C4-2B (cell line): Measurements from ENCODE around the gene VHLL.

Experiments used
- H3K27ac ChIP-seq: fragments of 450-650 bp; 2 replicates; pipeline ENCODE4 v1.5.1; 2017
- ZFX ChIP-seq: fragments of 450-650 bp; IDR thresholded peaks from 2 replicates; pipeline ENCODE4 v1.6.1; 2017
- TF ChIP-seq, protein P1 (sequence below): fragments of 450-650 bp; conservative IDR thresholded peaks from 2 replicates; pipeline ENCODE4 v1.5.1; 2017; ENCODE audit warnings: mild to moderate bottlenecking

VHLL gene

DNA sequence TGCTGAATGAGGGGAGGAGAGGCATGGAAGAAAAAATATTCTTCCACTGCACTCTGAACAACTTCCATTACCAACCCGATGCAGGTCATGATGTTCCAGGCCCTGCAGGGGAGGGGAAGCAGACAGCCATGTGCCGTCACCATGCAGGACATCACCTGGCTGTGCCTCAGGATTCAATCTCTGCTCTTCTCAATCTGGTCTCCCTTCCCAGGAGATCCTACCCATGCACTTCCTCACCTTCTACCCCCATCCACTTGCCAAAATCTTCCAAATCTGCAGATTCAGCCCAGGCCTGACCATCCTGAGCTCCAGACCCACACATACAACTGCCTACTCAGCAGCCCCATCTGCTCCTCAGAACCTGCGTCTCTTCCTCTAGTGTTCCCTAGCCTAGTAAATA lies 45.5 kb downstream of the VHLL start:
- TF ChIP-seq ZFX: no peak
- TF ChIP-seq, protein P1, sequence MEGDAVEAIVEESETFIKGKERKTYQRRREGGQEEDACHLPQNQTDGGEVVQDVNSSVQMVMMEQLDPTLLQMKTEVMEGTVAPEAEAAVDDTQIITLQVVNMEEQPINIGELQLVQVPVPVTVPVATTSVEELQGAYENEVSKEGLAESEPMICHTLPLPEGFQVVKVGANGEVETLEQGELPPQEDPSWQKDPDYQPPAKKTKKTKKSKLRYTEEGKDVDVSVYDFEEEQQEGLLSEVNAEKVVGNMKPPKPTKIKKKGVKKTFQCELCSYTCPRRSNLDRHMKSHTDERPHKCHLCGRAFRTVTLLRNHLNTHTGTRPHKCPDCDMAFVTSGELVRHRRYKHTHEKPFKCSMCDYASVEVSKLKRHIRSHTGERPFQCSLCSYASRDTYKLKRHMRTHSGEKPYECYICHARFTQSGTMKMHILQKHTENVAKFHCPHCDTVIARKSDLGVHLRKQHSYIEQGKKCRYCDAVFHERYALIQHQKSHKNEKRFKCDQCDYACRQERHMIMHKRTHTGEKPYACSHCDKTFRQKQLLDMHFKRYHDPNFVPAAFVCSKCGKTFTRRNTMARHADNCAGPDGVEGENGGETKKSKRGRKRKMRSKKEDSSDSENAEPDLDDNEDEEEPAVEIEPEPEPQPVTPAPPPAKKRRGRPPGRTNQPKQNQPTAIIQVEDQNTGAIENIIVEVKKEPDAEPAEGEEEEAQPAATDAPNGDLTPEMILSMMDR: no peak
- H3K27ac ChIP-seq: no peak overlapping the region

DNA sequence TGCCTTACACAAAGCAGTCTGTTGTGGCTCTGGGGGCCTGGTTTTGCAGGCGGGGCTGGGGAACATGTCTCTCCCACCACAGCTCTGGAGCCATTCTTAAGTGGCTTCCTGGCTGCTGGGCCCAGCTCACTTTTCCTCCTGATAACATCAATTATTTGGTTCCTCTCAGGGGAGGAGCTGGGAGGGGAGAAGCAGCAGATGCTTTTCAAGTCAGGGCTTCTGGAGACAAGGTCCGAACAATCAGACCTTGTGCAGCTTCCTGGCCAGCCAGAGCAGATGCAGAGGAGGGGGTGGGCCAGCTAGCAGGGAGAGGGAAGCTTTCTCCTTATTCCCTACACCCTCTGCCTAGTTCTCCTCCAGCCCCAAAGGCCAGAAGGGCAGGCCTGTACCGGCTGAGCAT lies 47.6 kb downstream of the VHLL start:
- H3K27ac ChIP-seq: no peak overlapping the region
- TF ChIP-seq ZFX: no peak
- TF ChIP-seq, protein P1: no peak

GRCh38 chr1:156249593-156249992 lies 49.5 kb downstream of the VHLL start:
- no peak for TF ChIP-seq ZFX
- TF ChIP-seq, protein P1: no peak
- H3K27ac ChIP-seq: no peak overlapping the region
